ENCODE results near the gene HDAC9.

The HDAC9 gene

DNA sequence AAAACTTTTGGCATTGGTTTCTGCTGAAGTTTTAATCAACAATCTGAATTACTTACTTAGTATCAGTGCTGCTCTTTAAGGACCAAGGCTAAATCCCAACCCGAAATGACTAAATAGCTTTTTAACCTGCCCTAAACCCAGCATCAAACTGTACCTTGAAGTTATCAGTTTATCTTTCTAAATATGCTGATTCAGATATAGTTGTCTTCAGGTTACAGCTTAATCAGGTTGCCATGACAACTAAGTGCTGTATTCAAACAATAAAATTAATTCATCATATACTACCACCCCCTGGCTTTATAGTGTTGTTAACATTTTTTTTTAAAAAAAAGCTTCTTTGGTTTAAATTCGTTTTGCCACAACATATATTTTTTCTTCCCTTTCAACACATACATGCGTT is 382.3 kb downstream of the HDAC9 start:
- no peaks in the 10 kb centered on the region for H3K27me3 ChIP-seq (ENCODE audit: low read depth, low read length)
- no peaks in the 10 kb centered on the region for H3K36me3 ChIP-seq (replicated peaks; ENCODE audit: low read depth, low read length)
- H3K4me1 ChIP-seq (ENCODE audit: low read length): no peaks in the 10 kb centered on the region
- H3K9ac ChIP-seq (ENCODE audit: low read length): no peak overlapping the region
- no peak overlapping the region for H3K4me2 ChIP-seq (ENCODE audit: low read length)
- no peak overlapping the region for H3K4me3 ChIP-seq (ENCODE audit: low read length)
- H4K20me1 ChIP-seq (ENCODE audit: insufficient read depth, low read length): no peaks in the 10 kb centered on the region
- H3K79me2 ChIP-seq (ENCODE audit: low read length): no peaks in the 10 kb centered on the region
- no peak overlapping the region for H2AFZ ChIP-seq (ENCODE audit: low read depth, low read length)
- no peak overlapping the region for H3K27ac ChIP-seq (ENCODE audit: low read length)
- H3K9me3 ChIP-seq (ENCODE audit: insufficient read depth, low read length): no peaks in the 10 kb centered on the region
- TF ChIP-seq EZH2phosphoT487 (IDR thresholded peaks at IDR 0.05; ENCODE audit: low read depth): no peak
- TF ChIP-seq, protein P1, sequence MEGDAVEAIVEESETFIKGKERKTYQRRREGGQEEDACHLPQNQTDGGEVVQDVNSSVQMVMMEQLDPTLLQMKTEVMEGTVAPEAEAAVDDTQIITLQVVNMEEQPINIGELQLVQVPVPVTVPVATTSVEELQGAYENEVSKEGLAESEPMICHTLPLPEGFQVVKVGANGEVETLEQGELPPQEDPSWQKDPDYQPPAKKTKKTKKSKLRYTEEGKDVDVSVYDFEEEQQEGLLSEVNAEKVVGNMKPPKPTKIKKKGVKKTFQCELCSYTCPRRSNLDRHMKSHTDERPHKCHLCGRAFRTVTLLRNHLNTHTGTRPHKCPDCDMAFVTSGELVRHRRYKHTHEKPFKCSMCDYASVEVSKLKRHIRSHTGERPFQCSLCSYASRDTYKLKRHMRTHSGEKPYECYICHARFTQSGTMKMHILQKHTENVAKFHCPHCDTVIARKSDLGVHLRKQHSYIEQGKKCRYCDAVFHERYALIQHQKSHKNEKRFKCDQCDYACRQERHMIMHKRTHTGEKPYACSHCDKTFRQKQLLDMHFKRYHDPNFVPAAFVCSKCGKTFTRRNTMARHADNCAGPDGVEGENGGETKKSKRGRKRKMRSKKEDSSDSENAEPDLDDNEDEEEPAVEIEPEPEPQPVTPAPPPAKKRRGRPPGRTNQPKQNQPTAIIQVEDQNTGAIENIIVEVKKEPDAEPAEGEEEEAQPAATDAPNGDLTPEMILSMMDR (IDR thresholded peaks at IDR 0.05; ENCODE audit: low read depth, low read length): no peak

DNA sequence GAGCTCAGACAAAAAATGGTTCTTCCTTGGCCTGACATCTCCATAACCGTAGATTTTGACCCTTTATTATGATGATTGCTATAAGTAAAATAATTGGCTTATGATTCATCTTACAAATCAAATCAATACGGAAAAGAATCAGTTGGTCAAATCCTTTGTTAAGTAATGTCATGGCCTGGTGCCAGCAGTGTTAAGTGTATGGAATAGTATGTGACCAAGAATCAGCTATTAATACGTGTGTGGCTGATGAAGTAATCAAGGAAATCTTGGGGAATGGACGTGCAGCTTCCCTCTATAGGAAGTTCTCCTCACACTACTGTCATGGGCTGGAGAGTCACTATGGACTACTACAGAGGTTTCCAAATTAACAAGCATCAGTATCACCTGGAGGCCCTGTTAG is 391.3 kb downstream of the HDAC9 start:
- Histone ChIP-seq H3K79me2 (ENCODE audit: low read length) (no peaks in the 10 kb centered on the region), H3K4me1 (ENCODE audit: low read length) (no peaks in the 10 kb centered on the region), H3K36me3 (replicated peaks; ENCODE audit: low read depth, low read length) (no peaks in the 10 kb centered on the region), H4K20me1 (ENCODE audit: insufficient read depth, low read length) (no peaks in the 10 kb centered on the region), H3K27ac (ENCODE audit: low read length) (no peak overlapping the region), H3K4me3 (ENCODE audit: low read length) (no peak overlapping the region), H3K9ac (ENCODE audit: low read length) (no peak overlapping the region), H3K27me3 (ENCODE audit: low read depth, low read length) (no peaks in the 10 kb centered on the region), H3K9me3 (ENCODE audit: insufficient read depth, low read length) (no peaks in the 10 kb centered on the region), H2AFZ (ENCODE audit: low read depth, low read length) (no peak overlapping the region), H3K4me2 (ENCODE audit: low read length) (no peak overlapping the region)
- TF ChIP-seq EZH2phosphoT487 (IDR thresholded peaks at IDR 0.05; ENCODE audit: low read depth): no peak

DNA sequence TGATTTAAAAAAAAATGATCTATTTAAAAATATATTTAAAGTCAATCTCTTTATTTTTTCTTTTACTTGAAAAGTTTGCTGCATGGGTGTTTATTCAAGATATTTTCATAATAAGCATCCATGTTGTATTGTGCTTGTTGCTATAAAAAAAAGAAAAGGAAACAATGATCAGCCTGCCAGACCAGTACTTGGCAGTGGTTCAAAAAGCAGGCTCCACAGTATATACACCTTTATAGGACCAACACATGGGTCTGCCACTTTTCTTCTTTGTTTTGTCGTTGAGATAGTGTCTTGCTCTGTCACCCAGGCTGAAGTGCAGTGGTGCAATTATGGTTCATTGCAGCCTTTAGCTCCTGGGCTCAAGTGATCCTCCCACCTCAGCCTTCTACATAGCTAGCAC is 393.9 kb downstream of the HDAC9 start:
- H3K4me3 ChIP-seq (ENCODE audit: low read length): no peak overlapping the region
- no peaks in the 10 kb centered on the region for H3K79me2 ChIP-seq (ENCODE audit: low read length)
- H3K36me3 ChIP-seq (replicated peaks; ENCODE audit: low read depth, low read length): no peaks in the 10 kb centered on the region
- H3K4me1 ChIP-seq (ENCODE audit: low read length): no peaks in the 10 kb centered on the region
- no peak overlapping the region for H3K9ac ChIP-seq (ENCODE audit: low read length)
- no peaks in the 10 kb centered on the region for H4K20me1 ChIP-seq (ENCODE audit: insufficient read depth, low read length)
- no peak overlapping the region for H3K27ac ChIP-seq (ENCODE audit: low read length)
- H3K4me2 ChIP-seq (ENCODE audit: low read length): no peak overlapping the region
- TF ChIP-seq, protein P1 (IDR thresholded peaks at IDR 0.05; ENCODE audit: low read depth, low read length): no peak
- TF ChIP-seq EZH2phosphoT487 (IDR thresholded peaks at IDR 0.05; ENCODE audit: low read depth): no peak
- H3K9me3 ChIP-seq (ENCODE audit: insufficient read depth, low read length): no peaks in the 10 kb centered on the region
- H3K27me3 ChIP-seq (ENCODE audit: low read depth, low read length): no peaks in the 10 kb centered on the region
- H2AFZ ChIP-seq (ENCODE audit: low read depth, low read length): no peak overlapping the region

DNA sequence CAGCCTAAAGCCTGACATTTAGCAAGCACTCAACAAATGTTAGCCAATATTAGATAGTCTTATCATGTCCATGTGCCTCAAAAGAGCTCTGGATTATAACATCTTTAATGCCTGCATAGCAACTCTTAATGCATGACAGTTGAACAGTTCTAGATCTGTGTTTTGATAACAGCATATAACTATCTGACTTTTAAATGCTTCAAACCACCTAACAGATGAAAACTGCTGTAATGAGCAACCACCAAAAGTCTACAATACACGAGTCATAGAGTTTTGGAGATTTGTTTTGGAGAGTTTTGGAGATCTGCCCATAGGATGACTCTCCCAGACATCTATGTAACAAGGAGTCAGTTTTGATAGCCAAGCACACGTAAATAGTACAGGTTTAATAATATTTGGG is 394.6 kb downstream of the HDAC9 start:
- H2AFZ ChIP-seq (ENCODE audit: low read depth, low read length): no peak overlapping the region
- H3K36me3 ChIP-seq (replicated peaks; ENCODE audit: low read depth, low read length): no peaks in the 10 kb centered on the region
- H3K79me2 ChIP-seq (ENCODE audit: low read length): no peaks in the 10 kb centered on the region
- no peaks in the 10 kb centered on the region for H3K27me3 ChIP-seq (ENCODE audit: low read depth, low read length)
- no peak overlapping the region for H3K27ac ChIP-seq (ENCODE audit: low read length)
- H3K4me1 ChIP-seq (ENCODE audit: low read length): no peaks in the 10 kb centered on the region
- no peak overlapping the region for H3K9ac ChIP-seq (ENCODE audit: low read length)
- no peaks in the 10 kb centered on the region for H3K9me3 ChIP-seq (ENCODE audit: insufficient read depth, low read length)
- TF ChIP-seq, protein P1 (IDR thresholded peaks at IDR 0.05; ENCODE audit: low read depth, low read length): no peak
- TF ChIP-seq EZH2phosphoT487 (IDR thresholded peaks at IDR 0.05; ENCODE audit: low read depth): no peak
- no peak overlapping the region for H3K4me2 ChIP-seq (ENCODE audit: low read length)
- H4K20me1 ChIP-seq (ENCODE audit: insufficient read depth, low read length): no peaks in the 10 kb centered on the region
- no peak overlapping the region for H3K4me3 ChIP-seq (ENCODE audit: low read length)

All from OCI-LY3 (cell line).